Mesendoderm (in vitro differentiated cells): ENCODE data around the gene EEF2KMT. TPM values are rescaled to one million over a fixed set of nuclear protein-coding genes. Genes with fewer than 3 reads are reported as not detected.
"Not testable (repeated sequence)": the region's sequence is repeated elsewhere in the genome, so short reads cannot be mapped to it uniquely, and the experiment has no call there.

Source experiments
- DNase-seq: peaks from one replicate; pipeline ENCODE4 v3.0.0; 2013
- H2AK5ac ChIP-seq: 2 replicates; pipeline ENCODE4 v1.6.1; 2013; ENCODE audit warnings: low read length, inconsistent platforms
- H2BK120ac ChIP-seq: 2 replicates; pipeline ENCODE4 v1.6.1; 2013; ENCODE audit warnings: low read depth, mild to moderate bottlenecking, low read length, moderate library complexity, mixed read lengths
- H2BK15ac ChIP-seq: replicated peaks from 2 replicates; pipeline ENCODE4 v1.6.1; 2013; ENCODE audit warnings: low read depth, mild to moderate bottlenecking, moderate library complexity
- H2BK5ac ChIP-seq: 2 replicates; pipeline ENCODE4 v1.6.1; 2013; ENCODE audit warnings: low read length, inconsistent platforms
- H3K18ac ChIP-seq: 2 replicates; pipeline ENCODE4 v1.6.1; 2013; ENCODE audit warnings: mild to moderate bottlenecking, low read length, mixed read lengths
- H3K23ac ChIP-seq: one replicate; pipeline ENCODE4 v1.6.1; 2013; ENCODE audit warnings: low read length
- H3K27ac ChIP-seq: 2 replicates; pipeline ENCODE4 v1.5.1; 2013; ENCODE audit warnings: low read depth, mild to moderate bottlenecking, inconsistent platforms, low read length, moderate library complexity
- H3K27me3 ChIP-seq: 2 replicates; pipeline ENCODE4 v1.6.1; 2013; ENCODE audit warnings: low read length, control low read depth, mild to moderate bottlenecking, inconsistent platforms; ENCODE audit not compliant: insufficient read depth, poor library complexity
- H3K36me3 ChIP-seq: 2 replicates; pipeline ENCODE4 v1.6.1; 2013; ENCODE audit warnings: low read length, inconsistent platforms; ENCODE audit not compliant: control insufficient read depth, insufficient read depth
- H3K4ac ChIP-seq: one replicate; pipeline ENCODE4 v1.6.1; 2013; ENCODE audit warnings: low read depth, mild to moderate bottlenecking, low read length, moderate library complexity
- H3K4me1 ChIP-seq: 2 replicates; pipeline ENCODE4 v1.6.1; 2013; ENCODE audit warnings: low read depth, low read length, inconsistent platforms; ENCODE audit not compliant: control insufficient read depth
- H3K4me2 ChIP-seq: 2 replicates; pipeline ENCODE4 v1.6.1; 2013; ENCODE audit warnings: low read length
- H3K4me3 ChIP-seq: 2 replicates; pipeline ENCODE4 v1.5.1; 2013; ENCODE audit warnings: mild to moderate bottlenecking, low read length
- H3K56ac ChIP-seq: one replicate; pipeline ENCODE4 v1.6.1; 2013; ENCODE audit warnings: low read length
- H3K79me1 ChIP-seq: 2 replicates; pipeline ENCODE4 v1.6.1; 2013; ENCODE audit warnings: low read length, inconsistent platforms
- H3K79me2 ChIP-seq: 2 replicates; pipeline ENCODE4 v1.6.1; 2013; ENCODE audit warnings: mild to moderate bottlenecking, low read length; ENCODE audit not compliant: control insufficient read depth, insufficient read depth
- H3K9ac ChIP-seq: 2 replicates; pipeline ENCODE4 v1.6.1; 2013; ENCODE audit warnings: low read length, inconsistent platforms
- H4K5ac ChIP-seq: one replicate; pipeline ENCODE4 v1.6.1; 2013; ENCODE audit warnings: low read length
- H4K8ac ChIP-seq: one replicate; pipeline ENCODE4 v1.6.1; 2013; ENCODE audit warnings: low read depth, mild to moderate bottlenecking, control low read depth, low read length, moderate library complexity
- WGBS: extraction: QIAGEN DNeasy Blood & Tissue Kit; methylation state at CpG from one replicate; pipeline ENCODE4 v1.1.7; 2013; ENCODE audit warnings: low lambda C conversion rate, missing lambda C conversion rate; ENCODE audit not compliant: insufficient coverage; ENCODE audit errors: extremely low coverage; 5-methylcytosine and 5-hydroxymethylcytosine counted together
- polyA plus RNA-seq, 2 experiments: library from polyadenylated mRNA; stranded (reverse); fragments of 200-250 nt; gene quantifications; one replicate each; pipeline ENCODE4 v1.2.3, GENCODE V29; 2013

EEF2KMT gene, protein sequence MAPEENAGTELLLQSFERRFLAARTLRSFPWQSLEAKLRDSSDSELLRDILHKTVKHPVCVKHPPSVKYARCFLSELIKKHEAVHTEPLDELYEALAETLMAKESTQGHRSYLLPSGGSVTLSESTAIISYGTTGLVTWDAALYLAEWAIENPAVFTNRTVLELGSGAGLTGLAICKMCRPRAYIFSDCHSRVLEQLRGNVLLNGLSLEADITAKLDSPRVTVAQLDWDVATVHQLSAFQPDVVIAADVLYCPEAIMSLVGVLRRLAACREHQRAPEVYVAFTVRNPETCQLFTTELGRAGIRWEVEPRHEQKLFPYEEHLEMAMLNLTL
- 14.7 TPM for polyA plus RNA-seq (2013, experiment 1 of 2)
- 15.9 TPM for polyA plus RNA-seq (2013, experiment 2 of 2)

- peak within 1 kb of the TSS; percentile 62 for H3K4me3 ChIP-seq
- not testable (repeated sequence) for H3K27me3 ChIP-seq, H3K79me2 ChIP-seq, H3K4me1 ChIP-seq, H4K8ac ChIP-seq, H2BK120ac ChIP-seq, H3K79me1 ChIP-seq, H2AK5ac ChIP-seq, H3K18ac ChIP-seq, H4K5ac ChIP-seq, H2BK15ac ChIP-seq, H3K23ac ChIP-seq, H3K4ac ChIP-seq, H3K36me3 ChIP-seq, H2BK5ac ChIP-seq
- no CpG with 5 or more reads among the region's 67 CpGs for WGBS
- peak within 1 kb of the TSS; percentile 80 for H3K9ac ChIP-seq
- peak within 1 kb of the TSS; percentile 87 for H3K56ac ChIP-seq
- peak within 1 kb of the TSS; percentile 51 for H3K27ac ChIP-seq
- H3K4me2 ChIP-seq, result peak within 1 kb of the TSS; percentile 79
- DNase-seq, result peak; percentile 100
These were observed at the start of gene EEF2KMT for GRCh38 chr16:5097470-5098220. Gene EEF2KMT (minus strand): TSS chr16:5097795. CDS start chr16:5097739, 56 bp downstream.

DNA sequence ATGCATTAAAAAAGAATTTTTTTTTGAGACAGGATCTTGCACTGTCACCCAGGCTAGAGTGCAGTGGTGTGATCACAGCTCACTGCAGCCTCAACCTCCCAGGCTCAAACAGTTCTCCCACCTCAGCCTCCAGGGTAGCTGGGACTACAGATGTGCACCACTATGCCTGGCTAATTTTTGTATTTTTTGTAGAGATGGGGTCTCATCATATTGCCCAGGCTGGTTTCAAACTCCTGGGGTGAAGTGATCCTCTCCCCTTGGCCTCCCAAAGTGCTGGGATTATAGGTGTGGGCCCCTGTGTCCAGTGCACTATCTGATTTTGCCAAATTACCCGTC is 47.0 kb upstream of the EEF2KMT start:
- no CpG with 5 or more reads among the region's 1 CpG for WGBS
- H2BK5ac ChIP-seq, H2BK15ac ChIP-seq, H3K27me3 ChIP-seq, H3K36me3 ChIP-seq, H3K79me1 ChIP-seq, H3K9ac ChIP-seq, H3K56ac ChIP-seq, H3K27ac ChIP-seq, H3K4me2 ChIP-seq, H3K4ac ChIP-seq, H4K5ac ChIP-seq, H3K4me3 ChIP-seq, H3K4me1 ChIP-seq, H2AK5ac ChIP-seq, H3K23ac ChIP-seq, H2BK120ac ChIP-seq, DNase-seq, H3K79me2 ChIP-seq, H4K8ac ChIP-seq, H3K18ac ChIP-seq: not testable (repeated sequence)

DNA sequence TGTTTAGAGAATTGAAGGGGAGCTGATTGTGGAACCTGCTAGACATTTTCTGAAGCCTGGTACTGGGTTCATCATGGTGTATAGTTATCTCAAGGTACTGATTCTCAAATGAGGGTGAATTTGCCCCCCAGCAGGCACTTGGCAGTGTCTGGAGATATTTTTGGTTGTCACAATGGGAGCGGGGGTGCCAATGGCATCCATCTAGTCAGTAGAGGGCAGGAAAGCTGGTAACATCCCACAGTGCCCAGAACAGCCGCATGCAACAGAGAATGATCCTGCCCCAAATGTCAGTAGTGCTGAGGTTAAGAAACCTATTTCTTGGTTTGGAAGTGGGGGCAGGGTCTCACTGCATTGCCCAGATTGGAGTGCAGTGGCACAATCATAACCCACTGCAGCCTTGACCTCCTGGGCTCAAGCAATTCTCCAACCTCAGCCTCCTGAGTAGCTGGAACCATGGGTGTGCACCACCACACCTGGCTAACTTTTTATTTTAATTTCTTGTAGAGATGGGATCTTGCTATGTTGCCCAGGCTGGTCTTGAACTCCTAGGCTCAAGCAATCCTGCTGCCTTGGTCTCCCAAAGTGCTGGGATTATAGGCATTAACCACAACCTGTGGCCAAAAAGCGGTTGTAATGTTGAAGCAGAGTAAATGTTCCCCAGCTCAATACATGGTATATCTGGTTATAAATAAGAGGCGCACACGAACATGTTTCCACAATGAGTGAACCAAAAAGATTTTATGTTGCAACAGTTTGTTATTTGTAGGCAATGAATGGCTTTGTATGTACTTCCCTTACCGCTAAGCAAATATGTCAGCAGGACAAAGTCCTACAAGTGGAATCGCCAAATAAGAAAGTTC is 46.4 kb upstream of the EEF2KMT start:
- Histone ChIP-seq H3K4me1 (no peaks in the 10 kb centered on the region), H3K36me3 (no peaks in the 10 kb centered on the region), H3K27me3 (no peaks in the 10 kb centered on the region), H3K18ac (no peak overlapping the region), H3K23ac (no peak overlapping the region), H3K4ac (no peak overlapping the region), H4K8ac (no peak overlapping the region), H3K27ac (no peak overlapping the region), H2BK15ac (no peak overlapping the region), H3K56ac (no peak overlapping the region), H3K4me2 (no peak overlapping the region), H3K79me1 (no peaks in the 10 kb centered on the region), H2BK5ac (no peak overlapping the region), H3K9ac (no peak overlapping the region), H2BK120ac (no peak overlapping the region), H4K5ac (no peak overlapping the region), H2AK5ac (no peak overlapping the region), H3K79me2 (no peaks in the 10 kb centered on the region), H3K4me3 (no peak overlapping the region)
- no peak for DNase-seq
- no CpG with 5 or more reads among the region's 7 CpGs for WGBS

GRCh38 chr16:5140151-5140550 is 42.6 kb upstream of the EEF2KMT start:
- WGBS, result no CpG with 5 or more reads among the region's 7 CpGs
- not testable (repeated sequence) for H2BK120ac ChIP-seq, H2AK5ac ChIP-seq, H3K4ac ChIP-seq, H3K27me3 ChIP-seq, H3K79me2 ChIP-seq, DNase-seq, H4K8ac ChIP-seq, H3K79me1 ChIP-seq, H2BK15ac ChIP-seq, H3K27ac ChIP-seq, H2BK5ac ChIP-seq, H3K4me1 ChIP-seq, H3K36me3 ChIP-seq, H3K56ac ChIP-seq, H3K4me2 ChIP-seq, H3K18ac ChIP-seq, H3K9ac ChIP-seq, H4K5ac ChIP-seq, H3K23ac ChIP-seq, H3K4me3 ChIP-seq

GRCh38 chr16:5134739-5135452 is 37.3 kb upstream of the EEF2KMT start:
- H2AK5ac ChIP-seq, H3K4me3 ChIP-seq, H2BK15ac ChIP-seq, H3K79me2 ChIP-seq, H3K56ac ChIP-seq, H3K18ac ChIP-seq, H3K9ac ChIP-seq, H2BK120ac ChIP-seq, H3K4ac ChIP-seq, H3K79me1 ChIP-seq, H2BK5ac ChIP-seq, H4K8ac ChIP-seq, H3K27ac ChIP-seq, H4K5ac ChIP-seq, H3K23ac ChIP-seq, H3K27me3 ChIP-seq, H3K4me2 ChIP-seq, H3K4me1 ChIP-seq, H3K36me3 ChIP-seq: not testable (repeated sequence)
- no CpG with 5 or more reads among the region's 13 CpGs for WGBS
- DNase-seq, result peak; percentile 41
